Spinal cord (tissue), 10 donors: ENCODE results near the gene TCTN1. TPM values are rescaled to one million over a fixed set of nuclear protein-coding genes. Genes with fewer than 3 reads are reported as not detected.
"Not testable (repeated sequence)": the region's sequence is repeated elsewhere in the genome, so short reads cannot be mapped to it uniquely, and the experiment has no call there.

ENCODE experiments used
- DNase-seq, 6 donors: peaks; one replicate each; pipeline versions ENCODE4 v3.0.0 to v3.0.0-alpha.2; 2013 to 2015; ENCODE audit warnings: low spot score in 6 of 6, low read depth in 4 of 6
- H3K27ac ChIP-seq: one replicate; pipeline ENCODE4 v1.5.1; 2013; ENCODE audit warnings: low read depth, low read length, control low read depth
- H3K27me3 ChIP-seq: one replicate; pipeline ENCODE4 v1.6.1; 2013; ENCODE audit warnings: low read length; ENCODE audit not compliant: control insufficient read depth, insufficient read depth
- H3K36me3 ChIP-seq: one replicate; pipeline ENCODE4 v1.6.1; 2013; ENCODE audit warnings: low read length; ENCODE audit not compliant: control insufficient read depth, insufficient read depth
- H3K4me1 ChIP-seq: one replicate; pipeline ENCODE4 v1.6.1; 2013; ENCODE audit warnings: low read length; ENCODE audit not compliant: control insufficient read depth, insufficient read depth
- H3K4me3 ChIP-seq: one replicate; pipeline ENCODE4 v1.5.1; 2013; ENCODE audit warnings: low read depth, low read length, control low read depth
- H3K9me3 ChIP-seq: one replicate; pipeline ENCODE4 v1.6.1; 2013; ENCODE audit warnings: low read length; ENCODE audit not compliant: control insufficient read depth, insufficient read depth
- WGBS: methylation state at CpG from one replicate; pipeline ENCODE4 v1.1.5; 2013; ENCODE audit warnings: missing lambda C conversion rate; ENCODE audit not compliant: insufficient coverage; 5-methylcytosine and 5-hydroxymethylcytosine counted together
- polyA plus RNA-seq, 2 donors: library from polyadenylated mRNA; unstranded; fragments of 120-200 nt; gene quantifications; one replicate each; pipeline ENCODE4 v1.2.1, GENCODE V29; 2013; ENCODE audit not compliant: insufficient read length in 2 of 2
- total RNA-seq, 2 donors: library from RNA; depleted of rRNA in 1 of 2; stranded (reverse); fragments of 120-200 nt in 1 of 2; fragments of >200 nt in 1 of 2; gene quantifications; one replicate each; pipeline versions ENCODE4 v1.2.3 to v1.2.4, GENCODE V29; 2013 to 2014
- donor health status: healthy.

TCTN1 gene
- total and polyA plus RNA-seq, 4 donors, result 48.1 to 106 (median 65.0) TPM

- not testable (repeated sequence) for H3K27me3 ChIP-seq, H3K36me3 ChIP-seq, H3K4me1 ChIP-seq, H3K4me3 ChIP-seq, H3K27ac ChIP-seq, H3K9me3 ChIP-seq, DNase-seq
- 91% methylated on average over 5 of the region's 10 CpGs for WGBS
These were observed 39.2 kb upstream of the TCTN1 start for GRCh38 chr12:110574717-110575230.

- no peak for DNase-seq
- peaks cover 3% of the 10 kb centered on the region for H3K4me1 ChIP-seq
- WGBS, result 40% methylated on average over 1 of the region's 1 CpG
These were observed 38.6 kb upstream of the TCTN1 start for GRCh38 chr12:110575326-110575725.

GRCh38 chr12:110576504-110576903 lies 37.4 kb upstream of the TCTN1 start:
- WGBS, result 100% methylated on average over 1 of the region's 2 CpGs
- DNase-seq, result no peak
- Histone ChIP-seq H3K27ac (no peak overlapping the region), H3K27me3 (no peaks in the 10 kb centered on the region), H3K36me3 (no peaks in the 10 kb centered on the region), H3K4me1 (peaks cover 13% of the 10 kb centered on the region), H3K9me3 (peaks cover 3% of the 10 kb centered on the region), H3K4me3 (no peak overlapping the region)

More at GRCh38 chr12:110575326-110575725, 38.6 kb upstream of the TCTN1 start:
- Histone ChIP-seq H3K9me3 (peaks cover 3% of the 10 kb centered on the region), H3K36me3 (no peaks in the 10 kb centered on the region), H3K27ac (no peak overlapping the region), H3K4me3 (no peak overlapping the region), H3K27me3 (no peaks in the 10 kb centered on the region)

GRCh38 chr12:110577864-110578693 lies 35.9 kb upstream of the TCTN1 start:
- Histone ChIP-seq H3K27ac (no peak overlapping the region), H3K4me1 (peaks cover 13% of the 10 kb centered on the region), H3K36me3 (no peaks in the 10 kb centered on the region), H3K4me3 (no peak overlapping the region), H3K27me3 (no peaks in the 10 kb centered on the region), H3K9me3 (no peaks in the 10 kb centered on the region)
- WGBS, result 100% methylated on average over 1 of the region's 8 CpGs
- no peak for DNase-seq

GRCh38 chr12:110578694-110579534 lies 35.0 kb upstream of the TCTN1 start:
- no peak overlapping the region for H3K4me3 ChIP-seq
- DNase-seq, result no peak
- H3K36me3 ChIP-seq, result no peaks in the 10 kb centered on the region
- H3K4me1 ChIP-seq, result peaks cover 13% of the 10 kb centered on the region
- no peak overlapping the region for H3K27ac ChIP-seq
- H3K27me3 ChIP-seq, result no peaks in the 10 kb centered on the region
- WGBS, result 96% methylated on average over 10 of the region's 13 CpGs
- no peaks in the 10 kb centered on the region for H3K9me3 ChIP-seq

- DNase-seq, result no peak
- Histone ChIP-seq H3K36me3 (no peaks in the 10 kb centered on the region), H3K9me3 (no peaks in the 10 kb centered on the region), H3K27me3 (no peaks in the 10 kb centered on the region), H3K4me3 (no peak overlapping the region), H3K27ac (no peak overlapping the region), H3K4me1 (peaks cover 17% of the 10 kb centered on the region)
- 97% methylated on average over 11 of the region's 18 CpGs for WGBS
These were observed 34.2 kb upstream of the TCTN1 start for GRCh38 chr12:110579535-110580253.

GRCh38 chr12:110581931-110582275 lies 32.0 kb upstream of the TCTN1 start:
- H3K27ac ChIP-seq, result peak overlapping the region; percentile 62
- DNase-seq, result peak in 1 of 6 donors; percentile 30
- 1% methylated on average over 6 of the region's 8 CpGs for WGBS

GRCh38 chr12:110582276-110583136 lies 31.4 kb upstream of the TCTN1 start:
- no peaks in the 10 kb centered on the region for H3K9me3 ChIP-seq
- no peaks in the 10 kb centered on the region for H3K27me3 ChIP-seq
- H3K27ac ChIP-seq, result peak overlapping the region; percentile 62
- under 1% methylated on average over 104 of the region's 104 CpGs for WGBS
- no peaks in the 10 kb centered on the region for H3K36me3 ChIP-seq
- peak in 3 of 6 donors; percentile 50 to 86 (median 72) for DNase-seq
- H3K4me1 ChIP-seq, result peaks cover 17% of the 10 kb centered on the region
- peak overlapping the region; percentile 74 for H3K4me3 ChIP-seq

More at GRCh38 chr12:110581931-110582275, 32.0 kb upstream of the TCTN1 start:
- H3K36me3 ChIP-seq, result no peaks in the 10 kb centered on the region
- H3K4me1 ChIP-seq, result peaks cover 17% of the 10 kb centered on the region
- H3K9me3 ChIP-seq, result no peaks in the 10 kb centered on the region
- no peaks in the 10 kb centered on the region for H3K27me3 ChIP-seq
- peak overlapping the region; percentile 74 for H3K4me3 ChIP-seq
